Measurements from ENCODE around the gene LACRT.

LACRT gene

GRCh38 chr12:54592316-54592715, 42.4 kb downstream of the LACRT start:
- Histone ChIP-seq H2AFZ (ENCODE audit: low read length) (no peak overlapping the region), H3K9me3 (ENCODE audit: low read length) (no peaks in the 10 kb centered on the region), H3K27me3 (ENCODE audit: insufficient read depth, low read length) (peaks cover 5% of the 10 kb centered on the region; the same call in 1 of the 2 replicates), H4K20me1 (ENCODE audit: insufficient read depth, low read length) (no peaks in the 10 kb centered on the region), H3K4me1 (ENCODE audit: insufficient read depth, low read length, severe bottlenecking) (no peaks in the 10 kb centered on the region), H3K36me3 (ENCODE audit: insufficient read depth, low read length) (no peaks in the 10 kb centered on the region), H3F3A (ENCODE audit: insufficient read depth, low read length) (no peaks in the 10 kb centered on the region), H3K27ac (ENCODE audit: low read depth, low read length, poor library complexity, severe bottlenecking) (no peak overlapping the region), H3K4me3 (ENCODE audit: low read depth, low read length, poor library complexity, severe bottlenecking) (no peak overlapping the region), H3K4me2 (ENCODE audit: low read length) (no peak overlapping the region), H3K9me2 (ENCODE audit: low read depth, low read length) (no peaks in the 10 kb centered on the region), H3K79me2 (ENCODE audit: insufficient read depth, low read length) (no peaks in the 10 kb centered on the region), H3K9ac (ENCODE audit: low read length) (no peak overlapping the region)
- TF ChIP-seq EZH2 (IDR thresholded peaks at IDR 0.05; ENCODE audit: borderline replicate concordance, low read length) = no peak
- TF ChIP-seq CTCF (IDR thresholded peaks at IDR 0.05; ENCODE audit: low read length) = no peak

- no peaks in the 10 kb centered on the region for H3K36me3 ChIP-seq (ENCODE audit: insufficient read depth, low read length)
- no peaks in the 10 kb centered on the region for H3K79me2 ChIP-seq (ENCODE audit: insufficient read depth, low read length)
- H2AFZ ChIP-seq (ENCODE audit: low read length) = no peak overlapping the region
- no peak overlapping the region for H3K9ac ChIP-seq (ENCODE audit: low read length)
- no peak overlapping the region for H3K4me3 ChIP-seq (ENCODE audit: low read depth, low read length, poor library complexity, severe bottlenecking)
- H3K9me3 ChIP-seq (ENCODE audit: low read length) = no peaks in the 10 kb centered on the region
- H3K27ac ChIP-seq (ENCODE audit: low read depth, low read length, poor library complexity, severe bottlenecking) = no peak overlapping the region
- H3F3A ChIP-seq (ENCODE audit: insufficient read depth, low read length) = no peaks in the 10 kb centered on the region
- H3K27me3 ChIP-seq (ENCODE audit: insufficient read depth, low read length) = peaks cover 7% of the 10 kb centered on the region; the same call in 1 of the 2 replicates
- no peaks in the 10 kb centered on the region for H3K4me1 ChIP-seq (ENCODE audit: insufficient read depth, low read length, severe bottlenecking)
- H3K9me2 ChIP-seq (ENCODE audit: low read depth, low read length) = no peaks in the 10 kb centered on the region
- no peak for TF ChIP-seq CTCF (IDR thresholded peaks at IDR 0.05; ENCODE audit: low read length)
- no peak for TF ChIP-seq EZH2 (IDR thresholded peaks at IDR 0.05; ENCODE audit: borderline replicate concordance, low read length)
- H3K4me2 ChIP-seq (ENCODE audit: low read length) = no peak overlapping the region
- no peaks in the 10 kb centered on the region for H4K20me1 ChIP-seq (ENCODE audit: insufficient read depth, low read length)
Measured at GRCh38 chr12:54590978-54591591, 43.6 kb downstream of the LACRT start.

- H3F3A ChIP-seq (ENCODE audit: insufficient read depth, low read length) = no peaks in the 10 kb centered on the region
- H3K36me3 ChIP-seq (ENCODE audit: insufficient read depth, low read length) = no peaks in the 10 kb centered on the region
- no peak overlapping the region for H3K4me3 ChIP-seq (ENCODE audit: low read depth, low read length, poor library complexity, severe bottlenecking)
- H3K27me3 ChIP-seq (ENCODE audit: insufficient read depth, low read length) = peaks cover 8% of the 10 kb centered on the region
- no peak overlapping the region for H3K4me2 ChIP-seq (ENCODE audit: low read length)
- no peak overlapping the region for H2AFZ ChIP-seq (ENCODE audit: low read length)
- H3K9me3 ChIP-seq (ENCODE audit: low read length) = no peaks in the 10 kb centered on the region
- no peaks in the 10 kb centered on the region for H3K9me2 ChIP-seq (ENCODE audit: low read depth, low read length)
- no peaks in the 10 kb centered on the region for H4K20me1 ChIP-seq (ENCODE audit: insufficient read depth, low read length)
- no peaks in the 10 kb centered on the region for H3K79me2 ChIP-seq (ENCODE audit: insufficient read depth, low read length)
- H3K4me1 ChIP-seq (ENCODE audit: insufficient read depth, low read length, severe bottlenecking) = no peaks in the 10 kb centered on the region
- no peak for TF ChIP-seq EZH2 (IDR thresholded peaks at IDR 0.05; ENCODE audit: borderline replicate concordance, low read length)
- no peak for TF ChIP-seq CTCF (IDR thresholded peaks at IDR 0.05; ENCODE audit: low read length)
- no peak overlapping the region for H3K27ac ChIP-seq (ENCODE audit: low read depth, low read length, poor library complexity, severe bottlenecking)
- no peak overlapping the region for H3K9ac ChIP-seq (ENCODE audit: low read length)
Measured at GRCh38 chr12:54589964-54590363, 44.7 kb downstream of the LACRT start.

Measured in OCI-LY1 (cell line).